Kidney tubule cell (primary cell): ENCODE data around the gene SAMD8.

ENCODE experiments used
- DNase-seq: peaks from one replicate; pipeline ENCODE4 v3.0.0-alpha.2; 2018; ENCODE audit warnings: low spot score

SAMD8 gene

DNA sequence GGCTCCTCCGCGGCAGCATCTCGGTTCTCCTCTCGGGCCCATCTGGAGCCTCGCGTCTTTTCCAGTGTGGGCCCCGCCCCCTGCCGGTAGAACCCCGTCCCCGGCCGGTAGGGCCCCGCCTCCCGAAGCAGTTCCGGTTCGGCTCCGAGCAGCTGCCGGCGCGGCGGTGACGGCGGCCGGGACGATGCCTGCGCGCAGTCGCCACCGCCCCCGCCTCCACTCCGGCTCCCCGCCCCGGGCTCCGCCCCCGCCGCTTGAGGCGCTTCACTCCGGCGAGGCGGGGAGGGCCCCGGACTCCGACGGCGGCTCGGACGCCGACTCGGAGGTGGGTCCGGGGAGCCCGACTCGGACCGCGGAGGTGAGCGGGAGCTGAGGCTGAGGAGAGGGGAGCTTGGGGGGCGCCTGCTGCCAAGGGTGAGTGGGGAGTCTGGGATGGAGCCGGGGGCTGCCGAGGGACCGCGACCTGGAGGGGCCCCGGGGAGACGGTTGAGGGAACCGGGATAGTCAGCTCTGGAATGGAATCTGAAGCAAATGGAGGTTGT lies at the start of gene SAMD8:
Gene SAMD8 (plus strand): TSS at position 292 of the 542 bp plus-strand sequence. CDS start 38,873 bp downstream, outside the sequence.
- peak; percentile 96 for DNase-seq

DNA sequence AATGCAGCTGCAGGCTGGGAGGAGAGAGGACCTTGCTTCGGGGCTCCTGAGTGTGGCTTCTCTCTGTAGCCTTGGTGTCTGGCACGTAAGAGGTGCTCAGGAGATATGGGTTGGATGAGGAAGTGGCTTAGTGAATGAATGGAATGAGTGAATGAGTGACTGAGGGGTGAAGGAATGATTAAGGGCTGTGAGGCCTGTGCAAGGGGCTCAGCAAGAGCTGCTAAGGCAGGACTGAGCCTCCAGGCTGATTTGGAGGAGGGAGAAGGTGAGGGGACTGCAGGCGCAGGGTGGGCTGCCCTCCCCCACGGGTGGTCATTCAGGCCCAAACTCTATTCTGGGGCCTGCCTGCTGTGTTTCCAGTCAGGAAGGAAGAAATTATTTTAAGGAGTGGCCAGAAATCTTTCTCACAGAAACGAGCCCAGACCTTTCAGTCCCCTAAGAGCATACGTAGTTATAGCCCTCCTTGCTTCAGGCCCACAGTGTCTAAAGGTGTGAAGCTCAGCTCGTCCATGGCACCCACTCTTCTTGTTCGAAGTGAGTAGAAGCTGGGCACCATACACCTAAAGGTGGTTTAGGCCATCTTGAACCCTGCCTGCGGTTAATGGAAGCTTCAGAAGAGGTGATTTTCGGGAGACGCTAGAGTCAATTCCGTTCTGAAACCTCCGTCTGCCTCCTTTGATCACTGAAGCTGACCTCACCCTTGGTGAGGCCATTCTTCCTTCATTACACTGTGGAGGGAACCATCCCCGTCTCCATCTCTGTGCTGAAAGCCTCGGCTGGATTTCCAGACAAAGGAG lies 49.5 kb upstream of the SAMD8 start:
- DNase-seq: no peak

DNA sequence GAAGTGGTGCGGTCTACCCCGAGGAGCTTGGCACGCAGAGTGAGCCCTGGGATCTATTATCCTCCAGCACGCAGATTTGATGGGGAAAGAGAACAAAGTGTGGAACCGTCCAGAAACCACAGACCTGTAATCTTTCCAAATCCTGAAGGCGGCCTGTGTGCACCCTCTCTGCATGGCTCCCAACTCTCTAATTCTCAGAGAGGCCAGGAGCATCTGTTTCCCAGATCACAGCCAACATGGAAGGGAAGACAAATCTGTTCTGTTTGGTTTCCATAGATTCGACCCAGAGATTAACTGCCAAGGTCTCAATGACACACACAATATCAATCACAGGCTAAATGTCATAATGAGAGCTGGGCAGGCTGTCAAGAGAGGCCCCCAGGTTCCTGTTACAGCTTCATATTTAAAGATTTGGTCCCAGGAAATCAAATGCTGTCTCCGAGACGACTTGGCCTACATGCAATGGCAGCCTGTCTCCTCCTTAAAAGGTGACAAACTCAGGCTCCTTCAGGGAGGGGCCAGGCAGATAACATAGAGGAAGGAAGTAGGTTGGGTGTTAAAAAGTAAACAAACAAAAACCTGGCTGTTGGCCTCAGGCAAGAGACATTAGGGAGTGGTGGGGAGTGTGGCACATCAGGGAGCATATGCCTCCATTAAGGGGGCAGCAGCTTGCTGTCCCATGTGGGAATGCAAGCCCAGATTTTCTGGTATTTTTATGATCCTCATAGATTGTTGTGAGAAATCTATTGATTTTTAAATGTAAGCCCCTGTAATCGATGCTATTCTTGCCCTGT lies 48.8 kb upstream of the SAMD8 start:
- no peak for DNase-seq

DNA sequence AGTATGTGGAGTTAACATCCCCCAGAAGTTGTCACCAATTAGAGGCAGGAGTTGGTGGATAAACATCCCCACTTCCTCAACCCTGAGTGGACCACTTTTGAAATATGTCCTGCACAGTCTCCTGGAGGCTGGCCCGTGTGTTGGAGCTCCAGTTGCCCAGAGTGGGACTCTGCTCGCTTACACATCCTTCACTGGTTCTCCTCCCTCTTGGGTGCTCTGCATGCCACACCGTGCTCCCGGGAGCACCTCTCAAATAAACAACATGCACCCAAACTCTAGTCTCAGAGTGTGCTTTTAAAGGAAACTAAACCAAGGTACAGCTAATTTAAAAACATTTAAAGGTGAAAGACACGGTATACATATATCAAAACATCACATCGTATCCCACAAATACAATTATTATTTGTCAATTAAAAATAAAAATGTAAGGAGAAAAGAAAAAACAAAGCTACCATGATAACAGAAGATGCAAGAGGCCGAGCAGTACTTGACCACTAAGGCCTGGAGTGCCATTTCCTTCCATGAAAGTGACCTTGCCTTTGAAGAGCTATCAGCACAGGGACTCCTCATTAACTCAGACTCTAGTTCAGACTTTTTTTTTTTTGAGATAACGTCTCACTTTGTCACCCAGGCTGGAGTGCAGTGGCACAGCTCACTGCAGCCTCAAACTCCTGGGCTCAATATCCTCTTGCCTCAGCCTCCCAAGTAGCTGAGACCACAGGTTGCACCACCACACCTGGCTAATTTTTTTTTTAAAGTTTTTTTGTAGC lies 47.8 kb upstream of the SAMD8 start:
- no peak for DNase-seq

DNA sequence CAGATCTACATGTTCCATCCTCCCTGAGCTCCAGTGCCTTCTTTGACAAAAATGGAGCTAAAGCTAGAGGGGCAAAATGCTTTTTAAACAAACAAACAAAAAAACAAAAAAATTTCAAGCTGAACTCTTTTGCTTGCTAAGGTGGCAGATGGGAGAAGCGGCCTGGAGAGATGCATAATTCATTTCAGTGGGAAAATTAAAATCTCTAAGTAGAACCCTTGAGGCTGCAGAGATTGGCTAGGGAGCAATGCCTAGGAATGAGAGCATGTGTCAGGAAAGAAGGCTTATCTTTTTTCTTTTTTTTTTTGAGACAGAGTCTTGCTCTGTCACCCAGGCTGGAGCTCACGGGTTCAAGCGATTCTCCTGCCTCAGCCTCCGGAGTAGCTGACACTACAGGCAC lies 46.4 kb upstream of the SAMD8 start:
- DNase-seq: no peak

DNA sequence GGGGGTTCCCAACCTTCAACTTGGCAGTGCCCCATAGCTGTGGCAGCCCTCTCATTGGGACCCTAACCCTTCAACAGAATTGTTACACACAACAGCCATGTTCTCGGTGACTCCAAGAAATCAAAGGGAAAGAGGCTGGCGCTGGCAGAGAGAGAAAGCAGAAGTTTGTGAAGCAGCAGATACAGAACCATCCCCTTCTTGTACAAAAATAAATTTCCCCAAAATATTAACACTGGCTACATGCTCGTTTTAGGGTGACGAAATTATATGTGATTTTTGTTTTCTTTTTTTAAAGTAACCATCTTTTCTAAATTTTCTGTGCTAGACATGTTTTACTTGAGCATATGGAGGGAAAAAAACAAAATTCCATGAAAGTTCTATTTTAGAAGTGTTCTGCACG lies 45.2 kb upstream of the SAMD8 start:
- DNase-seq: no peak

DNA sequence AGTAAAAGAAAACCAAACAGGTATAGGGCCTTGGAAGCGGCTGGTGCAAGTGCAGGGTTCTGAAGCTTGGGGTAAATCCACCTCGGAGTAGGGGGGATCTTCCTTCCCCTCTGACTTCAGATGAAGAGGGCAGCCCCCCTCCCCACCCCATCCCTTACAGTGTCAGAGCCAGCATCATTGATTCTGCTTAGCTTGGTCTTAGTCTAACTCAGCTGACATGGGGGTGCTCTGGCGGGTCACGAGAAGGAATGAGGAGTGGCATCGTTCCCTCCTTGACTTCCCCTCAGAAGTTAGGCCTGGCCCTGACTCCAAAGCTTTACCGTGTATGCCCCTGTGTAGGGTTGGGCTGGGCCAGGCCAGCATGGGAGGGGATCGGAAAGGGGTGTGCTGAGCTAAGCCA lies 44.2 kb upstream of the SAMD8 start:
- no peak for DNase-seq

DNA sequence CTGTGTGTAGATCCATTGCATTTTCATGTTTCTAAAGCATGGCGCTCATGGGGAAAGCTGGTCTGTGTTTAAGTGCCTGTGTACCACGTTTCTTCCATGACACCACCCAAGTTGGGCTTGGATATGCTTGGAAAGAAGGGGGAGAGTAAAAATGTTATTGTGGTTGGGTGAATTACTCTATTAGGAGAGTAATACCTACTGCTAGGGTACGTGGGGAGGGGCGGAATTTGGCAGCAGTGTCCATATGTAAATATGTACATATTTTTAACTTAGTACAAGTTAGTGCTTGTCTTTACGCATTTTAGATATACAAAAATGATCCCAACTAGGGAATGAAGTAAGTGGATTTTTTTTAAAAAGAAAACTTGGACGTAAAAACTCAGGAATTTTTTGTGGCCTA lies 42.9 kb upstream of the SAMD8 start:
- DNase-seq: no peak

DNA sequence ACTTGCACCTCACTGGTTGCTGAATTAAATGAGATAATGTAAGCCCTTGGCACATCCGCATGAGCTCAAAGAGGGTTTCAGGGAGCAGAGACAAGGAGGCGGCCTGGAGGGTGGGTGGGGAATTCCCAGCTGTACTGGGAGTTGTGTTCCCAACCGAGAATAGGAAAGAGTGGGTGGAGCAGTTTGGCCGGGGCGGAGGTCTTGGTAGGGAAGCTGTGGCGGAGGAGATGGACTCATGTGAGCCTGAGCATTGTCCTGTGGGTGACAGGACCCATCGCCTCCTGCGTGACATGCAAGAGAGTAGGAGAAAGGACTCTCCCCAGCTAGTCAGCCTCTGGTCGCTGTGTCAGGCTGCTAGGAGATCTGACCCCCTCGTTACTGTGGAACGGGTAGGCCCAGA lies 41.0 kb upstream of the SAMD8 start:
- no peak for DNase-seq

DNA sequence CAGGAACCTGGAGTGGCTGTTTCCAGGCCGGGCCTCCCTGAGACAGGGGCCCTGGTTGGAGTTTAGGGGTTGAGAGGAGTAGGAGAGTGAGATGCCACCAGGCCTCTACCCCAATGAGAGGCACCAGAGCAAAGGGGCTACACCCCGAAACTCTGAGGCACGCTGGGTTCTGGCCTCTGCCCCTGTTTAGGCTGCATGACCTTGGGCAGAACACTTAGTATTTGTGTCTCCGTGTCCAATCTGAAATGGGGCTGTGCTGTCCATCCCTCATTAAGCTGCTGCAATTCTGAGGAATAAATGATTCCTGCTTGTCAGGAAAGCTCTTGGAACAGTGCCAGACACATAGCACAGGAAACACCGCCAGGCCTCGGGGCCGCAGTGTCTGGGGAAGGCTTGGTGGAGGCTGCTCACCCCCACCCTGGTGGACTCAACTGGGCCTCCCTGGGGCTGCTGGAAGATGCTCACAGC lies 40.5 kb upstream of the SAMD8 start:
- DNase-seq: peak; percentile 29

DNA sequence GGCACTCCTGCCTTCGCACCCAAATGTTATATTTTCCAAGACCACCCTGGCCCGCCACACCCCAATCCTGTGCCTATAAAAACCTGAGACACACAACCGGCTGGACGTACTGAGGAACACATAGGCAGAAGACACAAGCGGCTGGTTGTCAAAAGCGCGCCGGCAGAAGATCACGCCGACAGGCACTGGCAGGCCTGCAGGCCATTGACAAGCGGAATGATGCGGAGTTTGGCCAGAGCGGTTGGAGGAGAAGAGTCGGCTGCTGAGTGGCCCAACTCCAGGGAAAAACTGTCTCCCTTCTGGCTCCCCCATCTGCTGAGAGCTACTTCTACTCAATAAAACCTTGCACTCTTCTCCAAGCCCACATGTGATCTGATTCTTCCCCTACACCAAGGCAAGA lies 39.7 kb upstream of the SAMD8 start:
- DNase-seq: no peak

DNA sequence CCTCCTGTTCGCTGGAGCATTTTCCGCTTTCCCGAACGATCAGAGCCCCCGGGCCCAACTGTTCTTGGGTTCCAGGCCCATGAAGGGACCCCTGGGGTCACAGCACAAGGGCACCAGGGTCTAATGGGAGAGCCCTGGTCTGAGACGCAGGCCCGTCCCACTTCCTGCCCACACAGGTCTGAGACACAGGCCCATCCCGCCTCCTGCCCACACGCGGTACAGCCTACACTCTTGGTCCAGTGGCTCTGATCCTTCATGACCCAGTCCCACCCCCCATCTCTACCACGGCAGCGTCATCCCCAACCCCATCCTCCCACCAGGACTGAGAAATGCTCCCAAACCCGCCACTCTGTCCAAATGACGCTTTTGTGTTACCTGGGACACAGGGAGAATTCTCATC lies 38.7 kb upstream of the SAMD8 start:
- DNase-seq: no peak

DNA sequence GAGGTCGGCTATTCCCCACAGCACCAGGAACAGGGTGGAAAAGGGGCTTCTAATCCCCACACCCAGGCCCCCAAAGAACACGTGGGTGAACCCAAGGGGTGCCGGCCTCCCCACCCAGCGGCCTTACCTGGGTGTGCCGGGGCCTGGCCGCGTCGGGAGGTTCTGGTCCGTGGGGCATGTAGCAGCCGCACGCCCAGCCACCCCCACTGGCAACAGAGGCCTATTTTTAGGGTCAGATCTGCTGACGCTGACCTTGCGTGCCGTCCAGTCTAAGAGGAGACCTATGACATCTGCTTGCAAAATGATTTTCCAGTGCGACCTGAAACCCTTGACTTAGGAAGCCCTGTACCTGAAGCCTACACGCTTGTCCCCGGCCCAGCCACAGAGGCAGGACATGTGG lies 38.0 kb upstream of the SAMD8 start:
- no peak for DNase-seq

DNA sequence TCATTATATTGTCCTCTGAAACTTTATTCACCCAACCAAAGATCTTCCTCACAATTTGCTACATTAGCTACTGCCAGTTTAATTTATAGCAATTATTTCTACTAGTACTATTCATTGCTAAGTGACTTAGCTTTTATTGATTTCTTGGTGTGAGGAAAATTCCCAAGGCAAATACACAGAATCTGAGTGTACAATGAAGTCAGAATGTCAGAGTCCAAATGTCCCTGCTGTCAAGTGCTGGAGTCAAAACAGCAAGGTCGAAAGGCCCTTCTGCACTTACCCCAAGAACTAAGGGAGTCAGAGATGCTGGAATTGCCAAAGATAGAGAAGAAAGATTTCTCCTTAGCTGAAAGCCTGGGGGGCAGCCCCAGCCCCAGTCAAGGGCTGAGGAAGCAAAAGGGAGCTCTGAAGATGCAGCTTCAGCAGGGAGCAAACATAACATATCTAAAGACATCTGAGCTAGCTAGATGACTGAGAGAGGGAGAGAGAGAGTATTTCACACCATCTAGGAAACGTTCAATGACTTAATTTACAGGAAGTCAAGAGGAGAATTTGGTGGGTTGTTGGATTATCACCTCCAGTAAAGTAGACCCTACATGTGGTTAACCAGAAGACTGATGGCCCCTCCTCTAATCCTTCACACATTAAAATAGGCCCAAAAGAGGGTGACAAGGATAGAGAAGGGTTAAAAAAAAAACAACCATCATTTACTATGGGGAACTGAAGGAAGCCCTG lies 36.6 kb upstream of the SAMD8 start:
- DNase-seq: no peak

DNA sequence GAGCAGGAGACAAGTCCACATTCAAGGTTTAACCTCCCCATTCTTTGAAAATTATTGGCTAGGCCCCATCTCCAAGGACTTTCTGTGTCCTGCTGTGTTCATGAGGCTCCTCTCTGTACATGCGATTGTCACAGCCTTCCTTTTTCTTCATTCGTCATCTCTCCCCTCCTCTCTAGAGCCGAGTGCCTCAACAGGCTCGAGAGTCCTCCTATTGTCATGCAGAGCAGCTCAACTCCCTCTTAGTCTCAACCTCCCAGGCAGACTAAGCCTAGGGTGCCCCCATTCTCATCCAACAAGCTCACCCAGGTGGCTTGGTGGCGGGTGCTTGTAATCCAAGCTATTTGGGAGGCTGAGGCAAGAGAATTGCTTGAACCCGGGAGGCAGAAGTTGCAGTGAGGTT lies 35.1 kb upstream of the SAMD8 start:
- DNase-seq: no peak

DNA sequence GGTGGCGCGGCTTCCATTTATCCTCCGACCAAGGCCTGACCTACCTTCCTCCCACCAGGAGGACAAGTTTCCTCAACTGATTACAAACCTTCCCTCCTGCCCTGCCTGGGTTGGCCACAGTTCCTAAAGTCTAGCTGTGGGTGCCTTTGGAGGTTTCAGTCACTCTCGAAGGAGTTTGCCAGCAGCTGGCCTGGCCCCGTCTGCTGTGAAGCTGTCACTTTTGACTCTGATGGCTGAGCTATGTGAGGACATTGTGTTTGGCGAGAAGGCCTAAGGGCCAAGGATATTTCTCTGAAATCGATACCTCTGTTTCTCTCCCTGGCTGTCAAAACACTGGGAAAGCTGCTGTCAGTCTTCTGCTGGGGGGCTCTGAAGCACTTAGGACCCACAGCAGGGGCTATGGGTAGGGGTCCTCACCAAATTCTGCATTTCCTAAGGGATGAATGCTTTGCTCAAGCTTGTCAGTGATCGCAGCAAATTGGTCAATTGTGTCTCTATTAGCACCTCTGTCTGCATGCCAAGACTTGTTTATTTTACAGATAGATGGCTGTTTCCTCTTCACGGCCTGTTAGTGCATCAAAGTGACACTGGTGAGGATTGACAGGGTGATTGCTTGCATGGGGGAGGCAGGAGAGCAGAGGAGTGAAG lies 31.9 kb upstream of the SAMD8 start:
- DNase-seq: no peak

DNA sequence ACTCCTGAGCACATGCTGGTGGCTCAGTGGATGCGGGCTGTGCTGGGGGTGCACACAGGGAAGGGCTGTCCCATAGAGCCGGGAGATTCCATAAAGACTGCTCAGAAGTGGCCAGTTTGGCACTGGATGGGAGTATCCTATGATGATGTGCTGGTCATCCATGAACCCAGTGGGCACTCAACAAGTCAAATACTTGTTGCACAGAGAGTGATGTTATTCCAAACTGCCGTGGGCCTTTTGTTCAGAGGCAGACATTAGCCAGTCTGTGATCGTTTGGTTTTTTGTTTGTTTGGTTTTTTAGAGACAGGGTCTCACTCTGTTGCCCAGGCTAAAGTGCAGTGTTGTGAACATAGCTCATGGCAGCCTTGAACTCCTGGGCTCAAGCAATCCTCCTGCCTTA lies 30.9 kb upstream of the SAMD8 start:
- no peak for DNase-seq

DNA sequence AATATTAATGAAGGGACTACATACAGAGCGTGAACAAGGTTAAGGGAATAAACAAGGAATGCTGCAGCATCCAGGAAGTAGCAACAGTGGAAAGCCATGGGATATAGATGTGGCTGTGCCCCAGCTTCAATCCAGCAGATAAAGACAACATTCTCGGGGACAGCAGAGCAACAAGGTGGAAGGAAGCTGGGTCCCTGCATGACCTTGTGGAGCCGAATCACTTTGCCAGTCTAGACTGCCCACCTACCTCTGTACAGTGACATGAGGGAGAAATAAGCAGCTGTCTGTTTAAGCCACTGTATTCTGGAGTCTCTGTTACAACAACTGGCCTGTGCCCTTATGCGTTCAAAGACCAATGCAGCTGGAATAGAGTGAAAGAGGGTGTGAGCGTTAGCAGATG lies 30.1 kb upstream of the SAMD8 start:
- no peak for DNase-seq

DNA sequence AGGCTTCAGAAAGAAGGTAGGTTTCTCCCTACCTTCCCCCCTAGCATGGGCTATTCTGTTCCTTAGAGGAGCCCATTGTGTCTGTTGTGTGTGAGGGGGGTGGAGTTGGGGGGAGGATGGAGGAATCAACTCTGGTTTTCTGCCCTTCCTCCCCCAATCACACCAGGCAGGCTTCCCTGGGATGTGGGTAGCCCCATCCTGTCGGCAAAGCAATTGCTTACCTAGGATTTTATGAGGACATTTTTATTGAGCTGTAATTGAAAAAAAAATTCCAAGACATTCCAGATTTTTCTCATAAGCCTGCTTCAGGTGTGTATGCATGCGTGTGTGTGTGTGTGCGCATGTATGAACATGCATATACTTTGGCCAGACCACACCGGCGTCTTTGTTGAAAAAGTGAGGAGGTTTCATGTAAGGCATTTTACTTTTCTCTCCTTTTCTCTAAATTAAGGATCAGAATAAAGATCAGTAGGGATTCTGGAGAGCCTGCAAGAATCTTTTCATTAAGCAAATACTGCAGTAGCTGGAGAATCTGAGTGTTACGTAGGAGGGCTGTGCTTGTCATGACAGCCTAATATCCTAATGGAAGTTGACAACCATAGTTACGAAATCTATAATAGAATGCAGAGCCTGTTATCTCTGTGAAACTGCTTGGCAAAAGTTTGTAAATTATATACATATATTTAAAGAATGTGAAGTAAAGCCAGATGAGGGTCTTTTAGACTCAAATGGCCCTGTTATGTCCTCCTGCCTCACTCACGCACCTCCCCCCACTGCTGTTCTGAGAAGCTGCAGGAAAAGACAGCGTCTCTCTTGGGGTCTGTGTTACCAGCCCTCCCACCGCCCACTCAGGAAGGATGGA lies 27.3 kb upstream of the SAMD8 start:
- DNase-seq: no peak

DNA sequence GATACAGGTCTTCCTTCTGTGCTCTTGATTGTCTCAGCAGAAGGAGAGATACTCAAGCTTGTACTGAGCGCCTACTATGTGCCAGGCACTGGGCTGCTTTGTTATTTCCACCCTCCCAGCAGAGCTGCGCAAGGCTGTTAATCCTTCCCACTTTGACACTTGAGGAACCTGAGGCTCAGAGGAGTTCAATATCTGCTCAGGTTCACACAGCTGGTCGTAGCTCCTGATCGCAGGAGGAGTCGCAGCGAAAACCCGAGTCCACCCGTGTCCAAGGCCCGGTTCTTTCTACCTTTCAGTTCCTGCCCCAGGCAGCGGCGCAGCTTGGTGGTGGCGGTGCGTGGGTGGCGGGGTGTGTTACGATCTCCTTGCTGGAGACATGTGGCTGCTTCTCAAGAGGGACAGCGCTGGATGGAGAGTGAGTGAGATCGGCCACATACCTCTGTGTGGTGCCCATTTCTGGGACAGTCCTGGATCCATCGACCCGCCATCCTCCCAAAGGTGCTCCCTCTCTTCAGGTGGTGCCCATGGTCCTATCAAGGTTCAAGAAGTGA lies 26.5 kb upstream of the SAMD8 start:
- no peak for DNase-seq
